Activated T-helper 2 cell treated with anti-CD3 and anti-CD28 coated beads, Interferon-gamma antibody, Interleukin-2, Interleukin-4, amounts not matched to agents 10 μg/mL and 5 μg/mL and 100 μg/mL, durations not matched to agents 14 hours and 24 hours and 36 hours (primary cell): ENCODE results near the gene PCBP3. TPM values are rescaled to one million over a fixed set of nuclear protein-coding genes. Genes with fewer than 3 reads are reported as not detected.
"Not testable (repeated sequence)": the region's sequence is repeated elsewhere in the genome, so short reads cannot be mapped to it uniquely, and the experiment has no call there.

Source experiments
- DNase-seq: peaks from one replicate; pipeline ENCODE4 v3.0.0; 2021; ENCODE audit warnings: low spot score
- H3K27ac Mint-ChIP-seq: one replicate; pipeline ENCODE4 v1.8.0; 2021; ENCODE audit warnings: mixed read lengths
- H3K27me3 Mint-ChIP-seq: one replicate; pipeline ENCODE4 v1.8.0; 2021; ENCODE audit warnings: low read depth, mixed read lengths
- H3K36me3 Mint-ChIP-seq: one replicate; pipeline ENCODE4 v1.8.0; 2021; ENCODE audit warnings: low read depth, mixed read lengths
- H3K4me1 Mint-ChIP-seq: one replicate; pipeline ENCODE4 v1.8.0; 2021; ENCODE audit warnings: low read depth, mixed read lengths
- H3K4me3 Mint-ChIP-seq: one replicate; pipeline ENCODE4 v1.8.0; 2021; ENCODE audit warnings: low read depth, mild to moderate bottlenecking, moderate library complexity, mixed read lengths
- H3K9me3 Mint-ChIP-seq: one replicate; pipeline ENCODE4 v1.8.0; 2021; ENCODE audit warnings: mixed read lengths
- intact Hi-C: fragments of 100-400 bp; cut with micrococcal nuclease; formaldehyde crosslinking; loops from one replicate; pipeline ENCODE4 v1.15.1; 2023
- total RNA-seq: library from RNA; stranded (reverse); gene quantifications from 2 replicates; pipeline ENCODE4 v1.2.3, GENCODE V29; 2022

Gene PCBP3
- total RNA-seq, 1 donor from 2014 or later, result 6.9 TPM

- Mint-ChIP-seq H3K36me3 (no peaks in the 10 kb centered on the region), H3K27me3 (peaks cover 28% of the 10 kb centered on the region), H3K27ac (no peak overlapping the region), H3K4me1 (peaks cover 15% of the 10 kb centered on the region), H3K4me3 (no peak overlapping the region), H3K9me3 (no peaks in the 10 kb centered on the region)
- intact Hi-C loops, result no loop called here
- no peak for DNase-seq
Measured at GRCh38 chr21:45618846-45619485, 24.6 kb upstream of the PCBP3 start.

- no peak for DNase-seq
- intact Hi-C loops, result no loop called here
- peaks cover 10% of the 10 kb centered on the region for H3K4me1 Mint-ChIP-seq
- no peak overlapping the region for H3K27ac Mint-ChIP-seq
- H3K9me3 Mint-ChIP-seq, result no peaks in the 10 kb centered on the region
- H3K27me3 Mint-ChIP-seq, result peaks cover 29% of the 10 kb centered on the region
- no peaks in the 10 kb centered on the region for H3K36me3 Mint-ChIP-seq
- H3K4me3 Mint-ChIP-seq, result no peak overlapping the region
Measured at GRCh38 chr21:45620201-45620923, 23.2 kb upstream of the PCBP3 start.

GRCh38 chr21:45621435-45622331, 21.8 kb upstream of the PCBP3 start:
- intact Hi-C loops, H3K36me3 Mint-ChIP-seq, H3K4me1 Mint-ChIP-seq, H3K9me3 Mint-ChIP-seq, H3K27ac Mint-ChIP-seq, H3K4me3 Mint-ChIP-seq, DNase-seq: not testable (repeated sequence)
- H3K27me3 Mint-ChIP-seq, result peaks cover 25% of the 10 kb centered on the region

- Mint-ChIP-seq H3K9me3 (no peaks in the 10 kb centered on the region), H3K4me1 (no peaks in the 10 kb centered on the region), H3K27me3 (peaks cover 28% of the 10 kb centered on the region), H3K27ac (no peak overlapping the region), H3K4me3 (no peak overlapping the region), H3K36me3 (no peaks in the 10 kb centered on the region)
- no peak for DNase-seq
- intact Hi-C loops, result no loop called here
Measured at GRCh38 chr21:45622416-45623097, 21.0 kb upstream of the PCBP3 start.

GRCh38 chr21:45623436-45623835, 20.1 kb upstream of the PCBP3 start:
- peaks cover 31% of the 10 kb centered on the region for H3K27me3 Mint-ChIP-seq
- H3K4me1 Mint-ChIP-seq, result no peaks in the 10 kb centered on the region
- no peak for DNase-seq
- no peak overlapping the region for H3K4me3 Mint-ChIP-seq
- H3K27ac Mint-ChIP-seq, result no peak overlapping the region
- H3K36me3 Mint-ChIP-seq, result no peaks in the 10 kb centered on the region
- intact Hi-C loops, result no loop called here
- no peaks in the 10 kb centered on the region for H3K9me3 Mint-ChIP-seq

GRCh38 chr21:45626127-45626526, 17.4 kb upstream of the PCBP3 start:
- H3K27me3 Mint-ChIP-seq, result peaks cover 26% of the 10 kb centered on the region
- H3K4me3 Mint-ChIP-seq, H3K36me3 Mint-ChIP-seq, H3K27ac Mint-ChIP-seq, H3K9me3 Mint-ChIP-seq, intact Hi-C loops, DNase-seq, H3K4me1 Mint-ChIP-seq: not testable (repeated sequence)

GRCh38 chr21:45629046-45629981, 14.2 kb upstream of the PCBP3 start:
- H3K36me3 Mint-ChIP-seq, result no peaks in the 10 kb centered on the region
- peaks cover 21% of the 10 kb centered on the region for H3K27me3 Mint-ChIP-seq
- H3K4me1 Mint-ChIP-seq, result no peaks in the 10 kb centered on the region
- DNase-seq, result no peak
- H3K9me3 Mint-ChIP-seq, result no peaks in the 10 kb centered on the region
- no peak overlapping the region for H3K27ac Mint-ChIP-seq
- intact Hi-C loops, result no loop called here
- H3K4me3 Mint-ChIP-seq, result no peak overlapping the region

- no peak overlapping the region for H3K27ac Mint-ChIP-seq
- no peak overlapping the region for H3K4me3 Mint-ChIP-seq
- no peaks in the 10 kb centered on the region for H3K9me3 Mint-ChIP-seq
- H3K36me3 Mint-ChIP-seq, result no peaks in the 10 kb centered on the region
- no peak for DNase-seq
- H3K27me3 Mint-ChIP-seq, result peaks cover 16% of the 10 kb centered on the region
- intact Hi-C loops, result no loop called here
- no peaks in the 10 kb centered on the region for H3K4me1 Mint-ChIP-seq
Measured at GRCh38 chr21:45630066-45630694, 13.3 kb upstream of the PCBP3 start.

GRCh38 chr21:45630876-45631275, 12.6 kb upstream of the PCBP3 start:
- Mint-ChIP-seq H3K36me3 (no peaks in the 10 kb centered on the region), H3K4me1 (no peaks in the 10 kb centered on the region), H3K27ac (no peak overlapping the region), H3K9me3 (no peaks in the 10 kb centered on the region), H3K4me3 (no peak overlapping the region), H3K27me3 (peaks cover 16% of the 10 kb centered on the region)
- intact Hi-C loops, result no loop called here
- DNase-seq, result no peak

- intact Hi-C loops, result no loop called here
- no peaks in the 10 kb centered on the region for H3K9me3 Mint-ChIP-seq
- H3K27ac Mint-ChIP-seq, result no peak overlapping the region
- DNase-seq, result no peak
- no peaks in the 10 kb centered on the region for H3K36me3 Mint-ChIP-seq
- no peaks in the 10 kb centered on the region for H3K4me1 Mint-ChIP-seq
- H3K27me3 Mint-ChIP-seq, result peaks cover 13% of the 10 kb centered on the region
- H3K4me3 Mint-ChIP-seq, result no peak overlapping the region
Measured at GRCh38 chr21:45631540-45631939, 12.0 kb upstream of the PCBP3 start.

- no peak overlapping the region for H3K4me3 Mint-ChIP-seq
- DNase-seq, result no peak
- H3K36me3 Mint-ChIP-seq, result no peaks in the 10 kb centered on the region
- intact Hi-C loops, result no loop called here
- H3K9me3 Mint-ChIP-seq, result no peaks in the 10 kb centered on the region
- peaks cover 9% of the 10 kb centered on the region for H3K27me3 Mint-ChIP-seq
- no peak overlapping the region for H3K27ac Mint-ChIP-seq
- no peaks in the 10 kb centered on the region for H3K4me1 Mint-ChIP-seq
Measured at GRCh38 chr21:45632160-45632559, 11.4 kb upstream of the PCBP3 start.
